Measurements from ENCODE around the gene C7orf25. TPM values are rescaled to one million over a fixed set of nuclear protein-coding genes. Genes with fewer than 3 reads are reported as not detected.

Gene C7orf25
- total RNA-seq, 3 donors from 2014 or later = 10.9 to 13.6 (median 11.8) TPM

- Histone ChIP-seq H3K4me3 (no peak overlapping the region), H3K27me3 (no peaks in the 10 kb centered on the region), H3K27ac (no peak overlapping the region), H3K4me1 (no peaks in the 10 kb centered on the region), H3K9me3 (peaks cover 0 to 8% of the 10 kb centered on the region in 2 donors), H3K36me3 (no peaks in the 10 kb centered on the region)
- TF ChIP-seq POLR2AphosphoS5 (IDR thresholded peaks at IDR 0.05) = no peak
- no peak for TF ChIP-seq CTCF (IDR thresholded peaks at IDR 0.05)
- no peak for TF ChIP-seq POLR2A (IDR thresholded peaks at IDR 0.05)
- DNase-seq (ENCODE audit: low spot score in 2 of 2) = no peak
- intact Hi-C loops (cut with DNase I; ENCODE audit: low total_unique reads) = no loop called here
Measured at GRCh38 chr7:42869131-42870020, 42.5 kb downstream of the C7orf25 start.

- no peak for DNase-seq (ENCODE audit: low spot score in 2 of 2)
- Histone ChIP-seq H3K27me3 (no peaks in the 10 kb centered on the region), H3K27ac (no peak overlapping the region), H3K4me3 (no peak overlapping the region), H3K4me1 (no peaks in the 10 kb centered on the region), H3K36me3 (no peaks in the 10 kb centered on the region), H3K9me3 (peaks cover 0 to 8% of the 10 kb centered on the region in 2 donors)
- TF ChIP-seq CTCF (IDR thresholded peaks at IDR 0.05) = no peak
- TF ChIP-seq POLR2A (IDR thresholded peaks at IDR 0.05) = no peak
- TF ChIP-seq POLR2AphosphoS5 (IDR thresholded peaks at IDR 0.05) = no peak
- intact Hi-C loops (cut with DNase I; ENCODE audit: low total_unique reads) = no loop called here
Measured at GRCh38 chr7:42868480-42868879, 43.4 kb downstream of the C7orf25 start.

Other genes starting within 250 kb of the C7orf25 start
- 10 to 100 TPM; 52.1 to 69.9 (median 60.2) TPM for gene PSMA2, start 20.1 kb upstream of the C7orf25 start, total RNA-seq
- gene MRPL32, start 20.3 kb upstream of the C7orf25 start, total RNA-seq = 10 to 100 TPM; 49.0 to 57.7 (median 51.1) TPM
- gene HECW1, start 200.6 kb upstream of the C7orf25 start, total RNA-seq = 1 to 10 TPM in 1 of 3 donors, under 1 TPM in 2; 0.48 to 1.9 (median 0.66) TPM

Measured in breast epithelium (tissue), 4 donors.